H1 (cell line): ENCODE results near the gene TP73. TPM values are rescaled to one million over a fixed set of nuclear protein-coding genes. Genes with fewer than 3 reads are reported as not detected.

Source experiments
- CHD2 ChIP-seq: IDR thresholded peaks from 2 replicates; pipeline ENCODE4 v1.6.1; 2012; ENCODE audit warnings: low read length, improper control_type of control experiment
- polyA plus RNA-seq, 7 experiments: library from polyadenylated mRNA; depleted of rRNA in 3 of 7; stranded (reverse) in 5 of 7; unstranded in 2 of 7; fragments of >200 nt in 5 of 7; fragments of 200-250 nt in 2 of 7; gene quantifications; 1 replicate in 5 of 7; 2 replicates in 1 of 7; 4 replicates in 1 of 7; pipeline versions ENCODE4 v1.2.1 to v1.2.3, GENCODE V29; 2011 to 2013; ENCODE audit warnings: missing spikeins in 2 of 7, mixed read lengths in 2 of 7
- total RNA-seq: library from RNA; stranded (reverse); fragmentation: NEBNext Ultra II Directional; extraction: Animal tissue kit (Norgen Biotek cat#: 25700); gene quantifications from 2 replicates; pipeline ENCODE4 v1.2.1, GENCODE V29; 2021
- TF ChIP-seq, protein P1 (sequence below): fragments of 300-600 bp; sonication (generic); IDR thresholded peaks from 2 replicates; pipeline ENCODE4 v1.7.1; 2012; ENCODE audit warnings: low read length, moderate library complexity, mild to moderate bottlenecking, inconsistent platforms; ENCODE audit not compliant: insufficient replicate concordance

TP73 gene
- total and polyA plus RNA-seq, 2 of the 8 experiments (the other 6 are each of a cell fraction or from before 2014, with no cell fraction given), result 2.6 to 3.1 TPM

DNA sequence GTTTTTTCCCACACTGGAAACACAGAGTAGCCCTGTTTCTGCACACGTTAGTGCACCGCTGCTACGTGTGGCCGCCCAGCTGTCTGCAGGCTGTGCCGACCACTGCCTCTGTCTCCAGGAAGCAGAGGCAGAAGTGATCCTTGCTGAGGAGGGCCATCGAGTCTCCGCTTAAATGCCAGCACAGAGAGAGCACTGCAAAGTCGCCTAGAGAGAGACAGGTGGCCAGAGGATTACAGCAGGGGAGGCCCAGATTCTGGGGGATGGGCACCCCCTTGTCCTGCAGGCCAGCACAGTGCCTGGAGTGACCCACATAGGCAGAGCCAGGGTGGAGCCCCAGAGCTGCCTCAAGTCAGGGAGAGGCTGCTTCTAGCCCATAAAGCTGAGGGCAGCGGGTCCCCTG, 21.4 kb upstream of the TP73 start (continued):
- TF ChIP-seq, protein P1, sequence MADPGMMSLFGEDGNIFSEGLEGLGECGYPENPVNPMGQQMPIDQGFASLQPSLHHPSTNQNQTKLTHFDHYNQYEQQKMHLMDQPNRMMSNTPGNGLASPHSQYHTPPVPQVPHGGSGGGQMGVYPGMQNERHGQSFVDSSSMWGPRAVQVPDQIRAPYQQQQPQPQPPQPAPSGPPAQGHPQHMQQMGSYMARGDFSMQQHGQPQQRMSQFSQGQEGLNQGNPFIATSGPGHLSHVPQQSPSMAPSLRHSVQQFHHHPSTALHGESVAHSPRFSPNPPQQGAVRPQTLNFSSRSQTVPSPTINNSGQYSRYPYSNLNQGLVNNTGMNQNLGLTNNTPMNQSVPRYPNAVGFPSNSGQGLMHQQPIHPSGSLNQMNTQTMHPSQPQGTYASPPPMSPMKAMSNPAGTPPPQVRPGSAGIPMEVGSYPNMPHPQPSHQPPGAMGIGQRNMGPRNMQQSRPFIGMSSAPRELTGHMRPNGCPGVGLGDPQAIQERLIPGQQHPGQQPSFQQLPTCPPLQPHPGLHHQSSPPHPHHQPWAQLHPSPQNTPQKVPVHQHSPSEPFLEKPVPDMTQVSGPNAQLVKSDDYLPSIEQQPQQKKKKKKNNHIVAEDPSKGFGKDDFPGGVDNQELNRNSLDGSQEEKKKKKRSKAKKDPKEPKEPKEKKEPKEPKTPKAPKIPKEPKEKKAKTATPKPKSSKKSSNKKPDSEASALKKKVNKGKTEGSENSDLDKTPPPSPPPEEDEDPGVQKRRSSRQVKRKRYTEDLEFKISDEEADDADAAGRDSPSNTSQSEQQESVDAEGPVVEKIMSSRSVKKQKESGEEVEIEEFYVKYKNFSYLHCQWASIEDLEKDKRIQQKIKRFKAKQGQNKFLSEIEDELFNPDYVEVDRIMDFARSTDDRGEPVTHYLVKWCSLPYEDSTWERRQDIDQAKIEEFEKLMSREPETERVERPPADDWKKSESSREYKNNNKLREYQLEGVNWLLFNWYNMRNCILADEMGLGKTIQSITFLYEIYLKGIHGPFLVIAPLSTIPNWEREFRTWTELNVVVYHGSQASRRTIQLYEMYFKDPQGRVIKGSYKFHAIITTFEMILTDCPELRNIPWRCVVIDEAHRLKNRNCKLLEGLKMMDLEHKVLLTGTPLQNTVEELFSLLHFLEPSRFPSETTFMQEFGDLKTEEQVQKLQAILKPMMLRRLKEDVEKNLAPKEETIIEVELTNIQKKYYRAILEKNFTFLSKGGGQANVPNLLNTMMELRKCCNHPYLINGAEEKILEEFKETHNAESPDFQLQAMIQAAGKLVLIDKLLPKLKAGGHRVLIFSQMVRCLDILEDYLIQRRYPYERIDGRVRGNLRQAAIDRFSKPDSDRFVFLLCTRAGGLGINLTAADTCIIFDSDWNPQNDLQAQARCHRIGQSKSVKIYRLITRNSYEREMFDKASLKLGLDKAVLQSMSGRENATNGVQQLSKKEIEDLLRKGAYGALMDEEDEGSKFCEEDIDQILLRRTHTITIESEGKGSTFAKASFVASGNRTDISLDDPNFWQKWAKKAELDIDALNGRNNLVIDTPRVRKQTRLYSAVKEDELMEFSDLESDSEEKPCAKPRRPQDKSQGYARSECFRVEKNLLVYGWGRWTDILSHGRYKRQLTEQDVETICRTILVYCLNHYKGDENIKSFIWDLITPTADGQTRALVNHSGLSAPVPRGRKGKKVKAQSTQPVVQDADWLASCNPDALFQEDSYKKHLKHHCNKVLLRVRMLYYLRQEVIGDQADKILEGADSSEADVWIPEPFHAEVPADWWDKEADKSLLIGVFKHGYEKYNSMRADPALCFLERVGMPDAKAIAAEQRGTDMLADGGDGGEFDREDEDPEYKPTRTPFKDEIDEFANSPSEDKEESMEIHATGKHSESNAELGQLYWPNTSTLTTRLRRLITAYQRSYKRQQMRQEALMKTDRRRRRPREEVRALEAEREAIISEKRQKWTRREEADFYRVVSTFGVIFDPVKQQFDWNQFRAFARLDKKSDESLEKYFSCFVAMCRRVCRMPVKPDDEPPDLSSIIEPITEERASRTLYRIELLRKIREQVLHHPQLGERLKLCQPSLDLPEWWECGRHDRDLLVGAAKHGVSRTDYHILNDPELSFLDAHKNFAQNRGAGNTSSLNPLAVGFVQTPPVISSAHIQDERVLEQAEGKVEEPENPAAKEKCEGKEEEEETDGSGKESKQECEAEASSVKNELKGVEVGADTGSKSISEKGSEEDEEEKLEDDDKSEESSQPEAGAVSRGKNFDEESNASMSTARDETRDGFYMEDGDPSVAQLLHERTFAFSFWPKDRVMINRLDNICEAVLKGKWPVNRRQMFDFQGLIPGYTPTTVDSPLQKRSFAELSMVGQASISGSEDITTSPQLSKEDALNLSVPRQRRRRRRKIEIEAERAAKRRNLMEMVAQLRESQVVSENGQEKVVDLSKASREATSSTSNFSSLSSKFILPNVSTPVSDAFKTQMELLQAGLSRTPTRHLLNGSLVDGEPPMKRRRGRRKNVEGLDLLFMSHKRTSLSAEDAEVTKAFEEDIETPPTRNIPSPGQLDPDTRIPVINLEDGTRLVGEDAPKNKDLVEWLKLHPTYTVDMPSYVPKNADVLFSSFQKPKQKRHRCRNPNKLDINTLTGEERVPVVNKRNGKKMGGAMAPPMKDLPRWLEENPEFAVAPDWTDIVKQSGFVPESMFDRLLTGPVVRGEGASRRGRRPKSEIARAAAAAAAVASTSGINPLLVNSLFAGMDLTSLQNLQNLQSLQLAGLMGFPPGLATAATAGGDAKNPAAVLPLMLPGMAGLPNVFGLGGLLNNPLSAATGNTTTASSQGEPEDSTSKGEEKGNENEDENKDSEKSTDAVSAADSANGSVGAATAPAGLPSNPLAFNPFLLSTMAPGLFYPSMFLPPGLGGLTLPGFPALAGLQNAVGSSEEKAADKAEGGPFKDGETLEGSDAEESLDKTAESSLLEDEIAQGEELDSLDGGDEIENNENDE, result no peak
- TF ChIP-seq CHD2, result no peak
